Stomach smooth muscle (tissue), 2 donors: ENCODE results near the gene TPRKB.
"Not testable (repeated sequence)": the region's sequence is repeated elsewhere in the genome, so short reads cannot be mapped to it uniquely, and the experiment has no call there.

Experiments
- H3K27ac ChIP-seq: one replicate; pipeline ENCODE4 v1.7.0; 2013; ENCODE audit warnings: mild to moderate bottlenecking, low read length, inconsistent platforms
- H3K27me3 ChIP-seq, 2 donors: one replicate each; pipeline ENCODE4 v1.7.0; 2013; ENCODE audit warnings: low read length in 2 of 2; ENCODE audit not compliant: insufficient read depth in 2 of 2, control insufficient read depth in 1 of 2
- H3K36me3 ChIP-seq, 2 donors: one replicate each; pipeline ENCODE4 v1.7.0; 2013; ENCODE audit warnings: low read length in 2 of 2; ENCODE audit not compliant: control insufficient read depth in 2 of 2, insufficient read depth in 2 of 2
- H3K4me1 ChIP-seq: one replicate; pipeline ENCODE4 v1.7.0; 2013; ENCODE audit warnings: low read length; ENCODE audit not compliant: control insufficient read depth, insufficient read depth
- H3K4me3 ChIP-seq, 2 donors: one replicate each; pipeline ENCODE4 v1.7.0; 2013; ENCODE audit warnings: low read length in 2 of 2
- H3K9ac ChIP-seq, 2 donors: one replicate each; pipeline ENCODE4 v1.7.0; 2013; ENCODE audit warnings: low read length in 2 of 2, mild to moderate bottlenecking in 1 of 2
- H3K9me3 ChIP-seq, 2 donors: one replicate each; pipeline ENCODE4 v1.7.0; 2013; ENCODE audit warnings: low read length in 2 of 2; ENCODE audit not compliant: control insufficient read depth in 2 of 2
- donor health status: healthy.
- donor health status: Pancreatic carcinoma.

TPRKB gene

DNA sequence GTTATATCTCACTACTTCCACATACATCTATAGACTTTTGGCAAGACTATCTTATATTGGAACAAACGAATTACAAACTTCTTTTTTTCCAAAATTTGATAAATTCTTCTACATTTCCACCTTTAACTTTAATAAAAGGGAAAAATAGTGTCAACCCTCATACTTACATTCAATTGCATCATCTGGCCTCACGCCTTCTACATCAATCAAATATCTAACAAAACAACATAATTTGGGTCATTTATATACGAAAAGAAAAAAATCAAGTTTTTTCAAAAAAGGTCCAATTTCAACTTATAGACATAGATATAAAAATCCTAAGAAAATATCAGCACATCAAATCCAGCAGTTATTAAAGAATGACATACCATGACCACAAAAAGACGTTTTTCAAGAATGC is 29.8 kb upstream of the TPRKB start:
- no peak overlapping the region for H3K4me3 ChIP-seq
- no peak overlapping the region for H3K27ac ChIP-seq
- H3K9ac ChIP-seq: no peak overlapping the region
- H3K36me3 ChIP-seq: peaks cover 26 to 30% of the 10 kb centered on the region in 2 donors
- H3K4me1 ChIP-seq: no peaks in the 10 kb centered on the region
- H3K9me3 ChIP-seq: no peaks in the 10 kb centered on the region
- H3K27me3 ChIP-seq: no peaks in the 10 kb centered on the region

DNA sequence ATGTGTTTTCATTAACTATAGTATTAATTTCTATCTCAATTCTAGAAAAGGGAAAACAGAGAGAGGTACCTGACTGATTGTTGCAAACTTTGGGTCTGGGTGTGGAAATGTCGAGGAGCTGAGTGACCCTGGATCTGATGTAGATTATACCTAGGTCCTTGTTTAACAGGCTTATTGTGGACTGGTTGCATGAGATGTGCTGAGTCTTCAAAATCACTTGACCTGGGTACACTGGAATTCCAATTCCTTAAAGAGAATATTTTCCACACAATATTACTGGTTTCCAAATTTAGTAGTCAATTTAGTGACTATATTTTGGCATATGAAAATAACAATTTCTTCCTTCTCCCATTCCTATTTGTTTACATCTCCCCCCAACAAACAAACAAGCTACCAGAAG is 29.2 kb upstream of the TPRKB start:
- no peak overlapping the region for H3K9ac ChIP-seq
- H3K36me3 ChIP-seq: peaks cover 29 to 30% of the 10 kb centered on the region in 2 donors
- no peaks in the 10 kb centered on the region for H3K27me3 ChIP-seq
- H3K4me1 ChIP-seq: no peaks in the 10 kb centered on the region
- H3K9me3 ChIP-seq: no peaks in the 10 kb centered on the region
- H3K4me3 ChIP-seq: no peak overlapping the region
- H3K27ac ChIP-seq: no peak overlapping the region

DNA sequence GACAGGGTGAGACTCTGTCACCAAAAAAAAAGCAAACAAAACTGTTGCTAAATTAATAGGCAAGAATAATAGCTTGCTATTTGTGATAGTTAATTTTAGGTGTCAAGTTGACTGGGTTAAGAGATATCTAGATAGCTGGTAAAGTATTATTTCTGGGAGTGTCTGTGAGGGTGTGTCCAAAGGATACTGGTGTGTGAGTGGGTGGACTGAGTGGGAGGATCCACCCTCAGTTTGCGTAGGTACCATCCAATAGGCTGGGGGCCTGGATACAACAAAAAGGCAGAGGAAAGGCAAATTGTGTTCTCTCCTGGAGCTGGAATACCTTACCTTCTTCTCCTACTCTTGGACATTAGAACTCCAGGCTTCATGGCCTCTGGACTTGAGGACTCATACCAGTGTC is 27.8 kb upstream of the TPRKB start:
- H3K9me3 ChIP-seq: no peaks in the 10 kb centered on the region
- H3K36me3 ChIP-seq: peaks cover 35 to 36% of the 10 kb centered on the region in 2 donors

DNA sequence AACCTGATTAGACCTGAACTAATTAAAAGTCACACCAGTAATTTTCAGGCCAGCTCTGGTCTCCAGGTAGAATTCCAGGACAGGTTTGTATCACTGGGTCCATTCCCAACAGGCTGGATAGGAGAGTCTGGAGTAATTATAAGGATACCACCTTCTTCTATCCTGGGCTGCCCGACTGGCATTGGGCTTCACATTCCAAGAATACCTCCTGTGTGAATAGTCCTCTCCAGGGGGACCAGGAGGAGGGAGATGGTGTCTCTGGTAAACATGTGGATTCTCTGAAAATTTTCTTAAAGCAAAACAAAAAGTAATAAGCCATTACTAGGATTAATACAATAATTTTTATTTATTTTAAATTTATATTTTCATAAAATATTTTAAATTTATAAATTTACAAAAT is 25.4 kb upstream of the TPRKB start:
- H3K27ac ChIP-seq: no peak overlapping the region
- peaks cover 26 to 28% of the 10 kb centered on the region in 2 donors for H3K36me3 ChIP-seq
- no peaks in the 10 kb centered on the region for H3K9me3 ChIP-seq
- no peak overlapping the region for H3K9ac ChIP-seq
- H3K4me3 ChIP-seq: no peak overlapping the region
- no peaks in the 10 kb centered on the region for H3K27me3 ChIP-seq
- H3K4me1 ChIP-seq: peaks cover 14% of the 10 kb centered on the region

More for the DNA sequence above, 27.8 kb upstream of the TPRKB start:
- Histone ChIP-seq H3K4me3 (no peak overlapping the region), H3K4me1 (peaks cover 4% of the 10 kb centered on the region), H3K27ac (no peak overlapping the region), H3K27me3 (no peaks in the 10 kb centered on the region), H3K9ac (no peak overlapping the region)

DNA sequence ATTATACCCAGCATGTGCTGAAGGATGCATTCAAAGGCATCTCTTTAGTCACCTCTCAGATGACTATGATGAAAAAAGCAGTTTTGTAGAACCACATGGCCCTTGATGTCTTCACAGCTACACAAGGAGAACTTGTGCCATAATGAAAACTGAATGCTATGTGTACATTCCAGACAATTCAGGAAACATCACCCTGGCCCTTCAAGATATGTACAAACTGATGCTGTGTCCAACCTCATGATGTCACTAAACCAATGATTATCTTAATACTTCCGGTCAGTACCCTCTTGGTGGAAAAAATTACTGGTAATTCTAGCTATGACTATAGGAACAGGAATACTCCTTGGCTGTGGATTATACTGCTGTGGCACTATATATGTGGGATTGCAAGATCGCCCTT is 22.8 kb upstream of the TPRKB start:
- no peaks in the 10 kb centered on the region for H3K9me3 ChIP-seq
- H3K27me3 ChIP-seq: no peaks in the 10 kb centered on the region
- H3K4me1 ChIP-seq: peaks cover 14% of the 10 kb centered on the region
- H3K4me3 ChIP-seq: no peak overlapping the region
- no peak overlapping the region for H3K27ac ChIP-seq
- H3K9ac ChIP-seq: no peak overlapping the region
- H3K36me3 ChIP-seq: peaks cover 27 to 32% of the 10 kb centered on the region in 2 donors

DNA sequence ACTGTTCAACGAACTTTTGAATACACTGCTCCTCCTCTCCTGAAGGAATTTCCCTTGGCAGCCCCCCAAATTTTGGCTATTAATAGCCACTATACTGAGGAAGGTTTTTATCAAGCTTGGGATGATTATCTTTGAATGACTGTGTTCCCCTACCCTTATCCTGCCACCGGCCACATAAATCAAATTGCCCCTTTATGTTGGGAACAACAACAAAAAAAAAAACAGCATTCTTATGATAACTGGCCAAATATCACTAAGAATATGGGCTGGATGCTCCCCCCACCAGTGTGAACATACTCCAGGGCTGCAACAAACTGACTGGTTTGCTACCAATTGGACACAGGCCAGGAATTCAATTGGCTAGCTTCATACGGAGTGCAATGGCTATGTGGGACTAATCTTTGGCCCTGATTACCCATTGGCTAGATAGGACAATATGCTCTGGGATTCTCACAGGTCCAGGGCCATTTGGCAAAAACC is 22.2 kb upstream of the TPRKB start:
- H3K4me1 ChIP-seq: peaks cover 14% of the 10 kb centered on the region
- H3K36me3 ChIP-seq: peaks cover 25 to 26% of the 10 kb centered on the region in 2 donors
- H3K4me3 ChIP-seq: no peak overlapping the region
- no peaks in the 10 kb centered on the region for H3K9me3 ChIP-seq
- H3K27me3 ChIP-seq: no peaks in the 10 kb centered on the region
- H3K9ac ChIP-seq: no peak overlapping the region
- no peak overlapping the region for H3K27ac ChIP-seq

DNA sequence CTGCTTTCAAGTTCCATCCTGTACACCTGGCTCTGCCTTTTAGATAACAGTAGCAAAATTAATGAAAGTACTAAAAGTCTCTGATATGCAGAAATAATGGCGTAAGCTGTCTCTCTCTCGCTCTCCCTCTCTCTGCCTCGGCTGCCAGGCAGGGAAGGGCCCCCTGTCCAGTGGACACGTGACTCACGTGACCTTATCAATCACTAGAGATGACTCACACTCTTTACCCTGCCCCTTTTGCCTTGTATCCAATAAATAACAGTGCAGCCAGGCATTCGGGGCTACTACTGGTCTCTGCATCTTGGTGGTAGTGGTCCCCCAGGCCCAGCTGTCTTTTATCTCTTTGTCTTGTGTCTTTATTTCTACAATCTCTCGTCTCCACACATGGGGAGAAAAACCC is 17.2 kb upstream of the TPRKB start:
- H3K27ac ChIP-seq, H3K4me3 ChIP-seq, H3K27me3 ChIP-seq, H3K4me1 ChIP-seq, H3K9me3 ChIP-seq, H3K9ac ChIP-seq: not testable (repeated sequence)
- peaks cover 27 to 30% of the 10 kb centered on the region in 2 donors for H3K36me3 ChIP-seq

DNA sequence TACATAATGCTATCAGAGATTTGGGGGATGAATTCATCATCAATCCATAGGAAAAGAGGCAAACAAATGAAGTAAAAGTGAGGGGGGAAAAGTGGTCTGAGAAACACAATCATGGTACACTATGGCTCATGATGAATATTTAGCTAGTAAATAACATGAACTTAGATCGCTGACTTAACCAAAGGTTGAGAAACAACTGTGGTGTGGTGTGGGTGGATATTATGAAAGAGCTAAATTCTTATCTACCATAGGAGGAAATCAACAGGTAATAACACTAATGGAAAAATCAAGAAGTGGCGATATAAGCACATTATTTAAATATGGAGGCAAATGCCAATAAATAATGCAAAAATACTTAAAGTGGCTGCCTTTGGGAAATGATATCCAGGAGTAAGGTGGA is 12.2 kb upstream of the TPRKB start:
- Histone ChIP-seq H3K27ac (no peak overlapping the region), H3K4me3 (no peak overlapping the region), H3K9me3 (no peaks in the 10 kb centered on the region), H3K27me3 (no peaks in the 10 kb centered on the region), H3K9ac (no peak overlapping the region), H3K36me3 (peaks cover 22 to 24% of the 10 kb centered on the region in 2 donors), H3K4me1 (no peaks in the 10 kb centered on the region)

DNA sequence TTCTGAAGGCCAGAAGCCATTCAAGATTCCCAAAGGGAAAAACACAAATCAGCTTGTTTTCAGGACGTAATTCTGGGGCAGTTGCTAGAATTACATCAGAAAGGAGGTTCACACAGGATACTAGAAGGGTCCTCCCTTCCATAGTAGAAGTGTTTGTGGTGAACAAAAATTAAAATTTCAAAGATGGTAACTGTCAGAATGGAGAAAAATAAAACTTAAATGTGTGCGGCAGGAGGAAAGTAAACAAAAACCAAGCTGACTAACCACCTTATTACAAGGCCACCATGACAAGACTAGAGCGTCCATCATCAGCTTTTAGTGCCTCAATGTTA is 9.7 kb upstream of the TPRKB start:
- Histone ChIP-seq H3K4me3 (no peak overlapping the region), H3K4me1 (no peaks in the 10 kb centered on the region), H3K27ac (no peak overlapping the region), H3K9me3 (no peaks in the 10 kb centered on the region), H3K9ac (no peak overlapping the region), H3K36me3 (peaks cover 9 to 18% of the 10 kb centered on the region in 2 donors), H3K27me3 (no peaks in the 10 kb centered on the region)

DNA sequence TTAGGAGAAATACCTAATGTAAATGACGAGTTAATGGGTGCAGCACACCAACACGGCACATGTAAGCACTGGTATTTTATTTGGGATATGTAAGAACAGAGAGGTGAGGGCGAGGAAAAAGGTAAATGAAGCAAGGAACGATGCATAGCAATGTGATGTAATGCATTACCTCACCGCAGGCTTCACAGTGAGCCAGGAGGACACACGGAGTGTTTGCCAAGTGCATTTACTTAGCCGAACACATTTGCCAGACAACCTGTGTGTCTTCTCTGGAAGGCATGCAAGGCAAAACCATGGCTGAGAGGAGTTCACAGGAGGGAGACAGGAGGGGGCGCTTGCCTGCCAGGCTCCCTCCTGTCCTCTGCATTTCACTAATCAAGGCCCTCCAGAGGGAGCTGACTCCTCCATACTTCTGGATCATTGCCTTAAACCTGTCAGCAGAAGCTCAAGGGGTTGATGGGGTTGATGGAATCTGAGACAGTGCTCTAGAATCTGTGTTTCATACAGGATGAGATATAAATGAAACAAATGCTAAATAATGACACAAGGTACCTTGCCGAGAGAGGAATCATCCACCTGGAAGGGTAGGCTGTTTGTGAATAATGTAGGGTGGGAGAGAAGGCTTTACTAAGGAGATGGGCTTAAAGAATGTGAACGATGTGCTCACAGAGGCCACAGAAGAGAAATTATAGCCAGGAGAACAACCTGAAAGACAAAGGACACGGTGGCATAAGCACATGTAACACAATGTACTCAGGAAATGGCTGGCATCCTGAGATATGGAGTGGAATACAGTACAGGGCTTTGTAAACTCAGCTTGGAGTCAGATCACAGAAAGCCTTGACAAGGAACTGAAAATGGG is 9.1 kb upstream of the TPRKB start:
- H3K9me3 ChIP-seq: no peaks in the 10 kb centered on the region
- H3K27me3 ChIP-seq: no peaks in the 10 kb centered on the region
- H3K36me3 ChIP-seq: peaks cover 7 to 21% of the 10 kb centered on the region in 2 donors
- no peak overlapping the region for H3K27ac ChIP-seq
- no peaks in the 10 kb centered on the region for H3K4me1 ChIP-seq
- H3K4me3 ChIP-seq: no peak overlapping the region
- H3K9ac ChIP-seq: no peak overlapping the region

DNA sequence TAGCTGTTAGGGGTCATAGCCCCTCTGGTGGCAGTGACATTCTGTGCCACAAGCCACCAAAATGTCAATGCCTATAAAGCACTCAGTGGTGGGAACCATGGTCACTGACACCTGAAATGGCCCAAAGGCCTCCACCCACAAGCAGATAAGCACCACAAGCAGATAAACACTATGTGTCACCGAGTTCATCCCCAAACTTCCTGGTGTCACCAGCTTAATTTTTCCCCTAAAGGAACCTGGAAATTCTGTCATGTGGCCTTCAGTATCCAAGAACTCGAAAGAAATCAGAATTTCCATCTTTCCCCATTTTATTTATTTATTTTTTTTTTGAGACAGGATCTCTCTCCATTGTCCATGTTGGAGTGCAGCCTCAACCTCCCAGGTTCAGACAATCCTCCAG is 3.6 kb upstream of the TPRKB start:
- Histone ChIP-seq H3K27ac (no peak overlapping the region), H3K27me3 (no peaks in the 10 kb centered on the region), H3K4me1 (peaks cover 17% of the 10 kb centered on the region), H3K4me3 (no peak overlapping the region), H3K9me3 (no peaks in the 10 kb centered on the region), H3K9ac (no peak overlapping the region), H3K36me3 (peaks cover 4 to 9% of the 10 kb centered on the region in 2 donors)
